HEK293 (cell line): ENCODE results near the gene FAM83C.

Experiments
- GLIS1 ChIP-seq: fragments of 450-650 bp; formaldehyde crosslinking; IDR thresholded peaks from 2 replicates; pipeline ENCODE4 v1.5.1; 2016; ENCODE audit warnings: missing biosample characterization, missing genetic modification characterization
- ZBTB17 ChIP-seq: fragments of 450-650 bp; formaldehyde crosslinking; IDR thresholded peaks from 2 replicates; pipeline ENCODE4 v1.5.1; 2016; ENCODE audit warnings: missing biosample characterization, missing genetic modification characterization
- ZBTB8A ChIP-seq: fragments of 450-650 bp; formaldehyde crosslinking; IDR thresholded peaks from 2 replicates; pipeline ENCODE4 v1.5.1; 2016; ENCODE audit warnings: missing biosample characterization, missing genetic modification characterization
- ZNF132 ChIP-seq: fragments of 450-650 bp; formaldehyde crosslinking; IDR thresholded peaks from 2 replicates; pipeline ENCODE4 v1.5.1; 2017; ENCODE audit warnings: missing biosample characterization, missing genetic modification characterization, borderline replicate concordance
- ZNF155 ChIP-seq: fragments of 450-650 bp; formaldehyde crosslinking; IDR thresholded peaks from 2 replicates; pipeline ENCODE4 v1.5.1; 2016; ENCODE audit warnings: missing biosample characterization, missing genetic modification characterization
- ZNF223 ChIP-seq: fragments of 450-650 bp; formaldehyde crosslinking; IDR thresholded peaks from 2 replicates; pipeline ENCODE4 v1.5.1; 2016; ENCODE audit warnings: missing biosample characterization, missing genetic modification characterization
- ZNF239 ChIP-seq: fragments of 450-650 bp; formaldehyde crosslinking; IDR thresholded peaks from 2 replicates; pipeline ENCODE4 v1.5.1; 2016; ENCODE audit warnings: missing biosample characterization, missing genetic modification characterization
- ZNF24 ChIP-seq: fragments of 450-650 bp; formaldehyde crosslinking; IDR thresholded peaks from 2 replicates; pipeline ENCODE4 v1.5.1; 2016; ENCODE audit warnings: missing biosample characterization, missing genetic modification characterization
- ZNF248 ChIP-seq: fragments of 450-650 bp; formaldehyde crosslinking; IDR thresholded peaks from 2 replicates; pipeline ENCODE4 v1.5.1; 2017; ENCODE audit warnings: missing biosample characterization, missing genetic modification characterization
- ZNF335 ChIP-seq: fragments of 450-650 bp; formaldehyde crosslinking; conservative IDR thresholded peaks from 2 replicates; pipeline ENCODE4 v1.5.1; 2016; ENCODE audit warnings: missing biosample characterization, missing genetic modification characterization
- ZNF548 ChIP-seq: fragments of 450-650 bp; formaldehyde crosslinking; IDR thresholded peaks from 2 replicates; pipeline ENCODE4 v1.5.1; 2016; ENCODE audit warnings: missing biosample characterization, missing genetic modification characterization
- ZNF600 ChIP-seq: fragments of 450-650 bp; formaldehyde crosslinking; IDR thresholded peaks from 2 replicates; pipeline ENCODE4 v1.5.1; 2016; ENCODE audit warnings: missing biosample characterization, missing genetic modification characterization
- ZNF623 ChIP-seq: fragments of 450-650 bp; formaldehyde crosslinking; IDR thresholded peaks from 2 replicates; pipeline ENCODE4 v1.5.1; 2016; ENCODE audit warnings: missing biosample characterization, missing genetic modification characterization
- ZNF707 ChIP-seq: fragments of 450-650 bp; formaldehyde crosslinking; IDR thresholded peaks from 2 replicates; pipeline ENCODE4 v1.5.1; 2016; ENCODE audit warnings: missing biosample characterization, missing genetic modification characterization
- ZNF791 ChIP-seq: fragments of 450-650 bp; formaldehyde crosslinking; IDR thresholded peaks from 2 replicates; pipeline ENCODE4 v1.5.1; 2016; ENCODE audit warnings: missing biosample characterization, missing genetic modification characterization
- TF ChIP-seq, protein P1 (sequence below): fragments of 450-650 bp; formaldehyde crosslinking; IDR thresholded peaks from 2 replicates; pipeline ENCODE4 v1.5.1; 2016; ENCODE audit warnings: missing biosample characterization, missing genetic modification characterization
- TF ChIP-seq, protein P2 (sequence below): fragments of 450-650 bp; formaldehyde crosslinking; conservative IDR thresholded peaks from 2 replicates; pipeline ENCODE4 v1.5.1; 2016; ENCODE audit warnings: low read depth, missing biosample characterization, missing genetic modification characterization
- TF ChIP-seq, protein P3 (sequence below): fragments of 450-650 bp; formaldehyde crosslinking; IDR thresholded peaks from 2 replicates; pipeline ENCODE4 v1.5.1; 2016; ENCODE audit warnings: missing biosample characterization, missing genetic modification characterization, low read depth
- TF ChIP-seq, protein P4 (sequence below): fragments of 450-650 bp; formaldehyde crosslinking; IDR thresholded peaks from 2 replicates; pipeline ENCODE4 v1.5.1; 2016; ENCODE audit warnings: missing biosample characterization, missing genetic modification characterization, low read depth
- TF ChIP-seq, protein P5 (sequence below): fragments of 450-650 bp; formaldehyde crosslinking; IDR thresholded peaks from 2 replicates; pipeline ENCODE4 v1.5.1; 2016; ENCODE audit warnings: missing biosample characterization, missing genetic modification characterization
- TF ChIP-seq, protein P6 (sequence below): fragments of 450-650 bp; formaldehyde crosslinking; IDR thresholded peaks from 2 replicates; pipeline ENCODE4 v1.5.1; 2016; ENCODE audit warnings: missing biosample characterization, missing genetic modification characterization, borderline replicate concordance

FAM83C gene

DNA sequence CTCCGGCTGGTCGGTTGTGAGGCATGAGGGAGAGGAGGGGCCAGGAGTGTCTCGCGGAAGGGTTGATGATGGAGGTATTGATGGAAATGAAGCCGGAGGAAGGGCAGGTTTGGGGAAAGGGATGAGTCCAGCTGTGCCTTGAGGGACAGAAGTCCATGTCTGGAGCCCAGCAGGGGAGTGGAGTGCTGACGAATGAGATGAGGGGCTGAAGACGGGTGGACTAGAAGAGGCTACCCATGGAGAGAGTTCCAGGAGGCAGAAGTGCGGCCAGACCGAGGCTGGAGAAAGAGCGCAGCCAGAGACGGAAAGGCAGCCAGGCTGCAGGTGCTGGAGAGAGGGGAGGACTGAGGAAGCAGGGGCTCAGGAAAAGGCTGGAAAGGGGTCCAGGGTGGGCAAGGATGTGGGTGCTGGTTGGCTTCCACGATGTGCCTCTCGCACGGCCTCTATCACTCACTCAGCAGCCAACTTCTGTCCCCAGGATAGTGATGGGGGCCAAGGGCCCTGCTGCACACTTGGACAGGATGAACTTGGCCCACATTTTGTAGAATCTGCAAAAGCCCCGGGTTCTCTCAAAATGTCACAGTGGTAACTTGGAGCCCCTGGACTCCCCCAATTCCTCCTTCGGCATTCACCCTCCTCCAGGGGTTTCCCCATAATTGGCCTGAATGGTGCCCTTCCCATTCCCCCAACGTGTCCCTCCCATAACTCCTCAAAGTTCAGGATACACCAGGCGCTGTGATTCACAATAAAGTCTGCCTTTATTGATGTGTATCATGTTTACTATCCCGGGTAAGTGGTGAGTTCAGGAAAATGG is 7.0 kb downstream of the FAM83C start (continued):
- TF ChIP-seq, protein P1, sequence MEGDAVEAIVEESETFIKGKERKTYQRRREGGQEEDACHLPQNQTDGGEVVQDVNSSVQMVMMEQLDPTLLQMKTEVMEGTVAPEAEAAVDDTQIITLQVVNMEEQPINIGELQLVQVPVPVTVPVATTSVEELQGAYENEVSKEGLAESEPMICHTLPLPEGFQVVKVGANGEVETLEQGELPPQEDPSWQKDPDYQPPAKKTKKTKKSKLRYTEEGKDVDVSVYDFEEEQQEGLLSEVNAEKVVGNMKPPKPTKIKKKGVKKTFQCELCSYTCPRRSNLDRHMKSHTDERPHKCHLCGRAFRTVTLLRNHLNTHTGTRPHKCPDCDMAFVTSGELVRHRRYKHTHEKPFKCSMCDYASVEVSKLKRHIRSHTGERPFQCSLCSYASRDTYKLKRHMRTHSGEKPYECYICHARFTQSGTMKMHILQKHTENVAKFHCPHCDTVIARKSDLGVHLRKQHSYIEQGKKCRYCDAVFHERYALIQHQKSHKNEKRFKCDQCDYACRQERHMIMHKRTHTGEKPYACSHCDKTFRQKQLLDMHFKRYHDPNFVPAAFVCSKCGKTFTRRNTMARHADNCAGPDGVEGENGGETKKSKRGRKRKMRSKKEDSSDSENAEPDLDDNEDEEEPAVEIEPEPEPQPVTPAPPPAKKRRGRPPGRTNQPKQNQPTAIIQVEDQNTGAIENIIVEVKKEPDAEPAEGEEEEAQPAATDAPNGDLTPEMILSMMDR (tag by site-specific recombination) = no peak
- no peak for TF ChIP-seq ZNF707 (tag by site-specific recombination)
- TF ChIP-seq ZNF548 (tag by site-specific recombination) = no peak
- peak; percentile 84 for TF ChIP-seq ZNF335 (tag by site-specific recombination)
- TF ChIP-seq ZNF623 (tag by site-specific recombination) = no peak
- TF ChIP-seq, protein P2, sequence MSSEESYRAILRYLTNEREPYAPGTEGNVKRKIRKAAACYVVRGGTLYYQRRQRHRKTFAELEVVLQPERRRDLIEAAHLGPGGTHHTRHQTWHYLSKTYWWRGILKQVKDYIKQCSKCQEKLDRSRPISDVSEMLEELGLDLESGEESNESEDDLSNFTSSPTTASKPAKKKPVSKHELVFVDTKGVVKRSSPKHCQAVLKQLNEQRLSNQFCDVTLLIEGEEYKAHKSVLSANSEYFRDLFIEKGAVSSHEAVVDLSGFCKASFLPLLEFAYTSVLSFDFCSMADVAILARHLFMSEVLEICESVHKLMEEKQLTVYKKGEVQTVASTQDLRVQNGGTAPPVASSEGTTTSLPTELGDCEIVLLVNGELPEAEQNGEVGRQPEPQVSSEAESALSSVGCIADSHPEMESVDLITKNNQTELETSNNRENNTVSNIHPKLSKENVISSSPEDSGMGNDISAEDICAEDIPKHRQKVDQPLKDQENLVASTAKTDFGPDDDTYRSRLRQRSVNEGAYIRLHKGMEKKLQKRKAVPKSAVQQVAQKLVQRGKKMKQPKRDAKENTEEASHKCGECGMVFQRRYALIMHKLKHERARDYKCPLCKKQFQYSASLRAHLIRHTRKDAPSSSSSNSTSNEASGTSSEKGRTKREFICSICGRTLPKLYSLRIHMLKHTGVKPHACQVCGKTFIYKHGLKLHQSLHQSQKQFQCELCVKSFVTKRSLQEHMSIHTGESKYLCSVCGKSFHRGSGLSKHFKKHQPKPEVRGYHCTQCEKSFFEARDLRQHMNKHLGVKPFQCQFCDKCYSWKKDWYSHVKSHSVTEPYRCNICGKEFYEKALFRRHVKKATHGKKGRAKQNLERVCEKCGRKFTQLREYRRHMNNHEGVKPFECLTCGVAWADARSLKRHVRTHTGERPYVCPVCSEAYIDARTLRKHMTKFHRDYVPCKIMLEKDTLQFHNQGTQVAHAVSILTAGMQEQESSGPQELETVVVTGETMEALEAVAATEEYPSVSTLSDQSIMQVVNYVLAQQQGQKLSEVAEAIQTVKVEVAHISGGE (tag by site-specific recombination) = no peak; the same call in 1 of the 2 replicates
- TF ChIP-seq ZNF600 (tag by site-specific recombination) = peak; percentile 46; the same call in 1 of the 2 replicates
- TF ChIP-seq, protein P3, sequence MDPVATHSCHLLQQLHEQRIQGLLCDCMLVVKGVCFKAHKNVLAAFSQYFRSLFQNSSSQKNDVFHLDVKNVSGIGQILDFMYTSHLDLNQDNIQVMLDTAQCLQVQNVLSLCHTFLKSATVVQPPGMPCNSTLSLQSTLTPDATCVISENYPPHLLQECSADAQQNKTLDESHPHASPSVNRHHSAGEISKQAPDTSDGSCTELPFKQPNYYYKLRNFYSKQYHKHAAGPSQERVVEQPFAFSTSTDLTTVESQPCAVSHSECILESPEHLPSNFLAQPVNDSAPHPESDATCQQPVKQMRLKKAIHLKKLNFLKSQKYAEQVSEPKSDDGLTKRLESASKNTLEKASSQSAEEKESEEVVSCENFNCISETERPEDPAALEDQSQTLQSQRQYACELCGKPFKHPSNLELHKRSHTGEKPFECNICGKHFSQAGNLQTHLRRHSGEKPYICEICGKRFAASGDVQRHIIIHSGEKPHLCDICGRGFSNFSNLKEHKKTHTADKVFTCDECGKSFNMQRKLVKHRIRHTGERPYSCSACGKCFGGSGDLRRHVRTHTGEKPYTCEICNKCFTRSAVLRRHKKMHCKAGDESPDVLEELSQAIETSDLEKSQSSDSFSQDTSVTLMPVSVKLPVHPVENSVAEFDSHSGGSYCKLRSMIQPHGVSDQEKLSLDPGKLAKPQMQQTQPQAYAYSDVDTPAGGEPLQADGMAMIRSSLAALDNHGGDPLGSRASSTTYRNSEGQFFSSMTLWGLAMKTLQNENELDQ (tag by site-specific recombination) = no peak
- TF ChIP-seq, protein P4, sequence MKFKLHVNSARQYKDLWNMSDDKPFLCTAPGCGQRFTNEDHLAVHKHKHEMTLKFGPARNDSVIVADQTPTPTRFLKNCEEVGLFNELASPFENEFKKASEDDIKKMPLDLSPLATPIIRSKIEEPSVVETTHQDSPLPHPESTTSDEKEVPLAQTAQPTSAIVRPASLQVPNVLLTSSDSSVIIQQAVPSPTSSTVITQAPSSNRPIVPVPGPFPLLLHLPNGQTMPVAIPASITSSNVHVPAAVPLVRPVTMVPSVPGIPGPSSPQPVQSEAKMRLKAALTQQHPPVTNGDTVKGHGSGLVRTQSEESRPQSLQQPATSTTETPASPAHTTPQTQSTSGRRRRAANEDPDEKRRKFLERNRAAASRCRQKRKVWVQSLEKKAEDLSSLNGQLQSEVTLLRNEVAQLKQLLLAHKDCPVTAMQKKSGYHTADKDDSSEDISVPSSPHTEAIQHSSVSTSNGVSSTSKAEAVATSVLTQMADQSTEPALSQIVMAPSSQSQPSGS = no peak
- peak; percentile 93 for TF ChIP-seq ZBTB17 (tag by site-specific recombination)
- no peak for TF ChIP-seq ZBTB8A (tag by site-specific recombination)
- TF ChIP-seq, protein P5, sequence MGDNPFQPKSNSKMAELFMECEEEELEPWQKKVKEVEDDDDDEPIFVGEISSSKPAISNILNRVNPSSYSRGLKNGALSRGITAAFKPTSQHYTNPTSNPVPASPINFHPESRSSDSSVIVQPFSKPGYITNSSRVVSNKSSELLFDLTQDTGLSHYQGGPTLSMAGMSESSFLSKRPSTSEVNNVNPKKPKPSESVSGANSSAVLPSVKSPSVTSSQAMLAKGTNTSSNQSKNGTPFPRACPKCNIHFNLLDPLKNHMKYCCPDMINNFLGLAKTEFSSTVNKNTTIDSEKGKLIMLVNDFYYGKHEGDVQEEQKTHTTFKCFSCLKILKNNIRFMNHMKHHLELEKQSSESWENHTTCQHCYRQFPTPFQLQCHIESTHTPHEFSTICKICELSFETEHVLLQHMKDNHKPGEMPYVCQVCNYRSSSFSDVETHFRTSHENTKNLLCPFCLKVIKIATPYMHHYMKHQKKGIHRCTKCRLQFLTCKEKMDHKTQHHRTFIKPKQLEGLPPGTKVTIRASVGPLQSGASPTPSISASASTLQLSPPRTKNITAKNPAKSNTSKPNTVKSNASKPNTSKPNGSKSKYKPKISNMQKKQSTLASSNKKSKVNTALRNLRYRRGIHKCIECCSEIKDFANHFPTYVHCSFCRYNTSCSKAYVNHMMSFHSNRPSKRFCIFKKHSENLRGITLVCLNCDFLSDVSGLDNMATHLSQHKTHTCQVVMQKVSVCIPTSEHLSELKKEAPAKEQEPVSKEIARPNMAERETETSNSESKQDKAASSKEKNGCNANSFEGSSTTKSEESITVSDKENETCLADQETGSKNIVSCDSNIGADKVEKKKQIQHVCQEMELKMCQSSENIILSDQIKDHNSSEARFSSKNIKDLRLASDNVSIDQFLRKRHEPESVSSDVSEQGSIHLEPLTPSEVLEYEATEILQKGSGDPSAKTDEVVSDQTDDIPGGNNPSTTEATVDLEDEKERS (tag by site-specific recombination) = peak; percentile 46; the same call in 1 of the 2 replicates
- no peak for TF ChIP-seq ZNF791 (tag by site-specific recombination)
- no peak for TF ChIP-seq ZNF223 (tag by site-specific recombination)
- TF ChIP-seq, protein P6, sequence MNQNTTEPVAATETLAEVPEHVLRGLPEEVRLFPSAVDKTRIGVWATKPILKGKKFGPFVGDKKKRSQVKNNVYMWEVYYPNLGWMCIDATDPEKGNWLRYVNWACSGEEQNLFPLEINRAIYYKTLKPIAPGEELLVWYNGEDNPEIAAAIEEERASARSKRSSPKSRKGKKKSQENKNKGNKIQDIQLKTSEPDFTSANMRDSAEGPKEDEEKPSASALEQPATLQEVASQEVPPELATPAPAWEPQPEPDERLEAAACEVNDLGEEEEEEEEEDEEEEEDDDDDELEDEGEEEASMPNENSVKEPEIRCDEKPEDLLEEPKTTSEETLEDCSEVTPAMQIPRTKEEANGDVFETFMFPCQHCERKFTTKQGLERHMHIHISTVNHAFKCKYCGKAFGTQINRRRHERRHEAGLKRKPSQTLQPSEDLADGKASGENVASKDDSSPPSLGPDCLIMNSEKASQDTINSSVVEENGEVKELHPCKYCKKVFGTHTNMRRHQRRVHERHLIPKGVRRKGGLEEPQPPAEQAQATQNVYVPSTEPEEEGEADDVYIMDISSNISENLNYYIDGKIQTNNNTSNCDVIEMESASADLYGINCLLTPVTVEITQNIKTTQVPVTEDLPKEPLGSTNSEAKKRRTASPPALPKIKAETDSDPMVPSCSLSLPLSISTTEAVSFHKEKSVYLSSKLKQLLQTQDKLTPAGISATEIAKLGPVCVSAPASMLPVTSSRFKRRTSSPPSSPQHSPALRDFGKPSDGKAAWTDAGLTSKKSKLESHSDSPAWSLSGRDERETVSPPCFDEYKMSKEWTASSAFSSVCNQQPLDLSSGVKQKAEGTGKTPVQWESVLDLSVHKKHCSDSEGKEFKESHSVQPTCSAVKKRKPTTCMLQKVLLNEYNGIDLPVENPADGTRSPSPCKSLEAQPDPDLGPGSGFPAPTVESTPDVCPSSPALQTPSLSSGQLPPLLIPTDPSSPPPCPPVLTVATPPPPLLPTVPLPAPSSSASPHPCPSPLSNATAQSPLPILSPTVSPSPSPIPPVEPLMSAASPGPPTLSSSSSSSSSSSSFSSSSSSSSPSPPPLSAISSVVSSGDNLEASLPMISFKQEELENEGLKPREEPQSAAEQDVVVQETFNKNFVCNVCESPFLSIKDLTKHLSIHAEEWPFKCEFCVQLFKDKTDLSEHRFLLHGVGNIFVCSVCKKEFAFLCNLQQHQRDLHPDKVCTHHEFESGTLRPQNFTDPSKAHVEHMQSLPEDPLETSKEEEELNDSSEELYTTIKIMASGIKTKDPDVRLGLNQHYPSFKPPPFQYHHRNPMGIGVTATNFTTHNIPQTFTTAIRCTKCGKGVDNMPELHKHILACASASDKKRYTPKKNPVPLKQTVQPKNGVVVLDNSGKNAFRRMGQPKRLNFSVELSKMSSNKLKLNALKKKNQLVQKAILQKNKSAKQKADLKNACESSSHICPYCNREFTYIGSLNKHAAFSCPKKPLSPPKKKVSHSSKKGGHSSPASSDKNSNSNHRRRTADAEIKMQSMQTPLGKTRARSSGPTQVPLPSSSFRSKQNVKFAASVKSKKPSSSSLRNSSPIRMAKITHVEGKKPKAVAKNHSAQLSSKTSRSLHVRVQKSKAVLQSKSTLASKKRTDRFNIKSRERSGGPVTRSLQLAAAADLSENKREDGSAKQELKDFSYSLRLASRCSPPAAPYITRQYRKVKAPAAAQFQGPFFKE = no peak
- TF ChIP-seq ZNF248 (tag by site-specific recombination) = no peak
- TF ChIP-seq ZNF155 (tag by site-specific recombination) = no peak
- TF ChIP-seq ZNF239 (tag by site-specific recombination) = no peak
- TF ChIP-seq ZNF24 (tag by site-specific recombination) = peak; percentile 99; the same call in 1 of the 2 replicates
- no peak for TF ChIP-seq ZNF132 (tag by site-specific recombination)
- TF ChIP-seq GLIS1 = no peak
